GM12878 (cell line): Measurements from ENCODE around the gene MIOS. TPM values are rescaled to one million over a fixed set of nuclear protein-coding genes. Genes with fewer than 3 reads are reported as not detected.

Source experiments
- ATAC-seq: fragments of 200-7000 bp; cut with Tn5 transposase; 3 replicates; pipeline ENCODE4 v1.9.1; 2020; ENCODE audit warnings: mild to moderate bottlenecking, moderate library complexity
- BruUV-seq: library from RNA; stranded (reverse); fragments of 400-500 nt; replicated peaks from 2 replicates; lab custom pipeline; 2021; lab: Mats Ljungman, UMichigan
- CTCF ChIA-PET: fragments of 300-600 bp; sonication (Branson Sonifier 250); formaldehyde crosslinking; extraction: SDS; loops from one replicate; lab custom pipeline; 2021; ENCODE audit warnings: inconsistent platforms; lab: Yijun Ruan, JAX
- POLR2A ChIA-PET: fragments of 350-600 bp; formaldehyde crosslinking; extraction: SDS; loops from one replicate; lab custom pipeline; 2021; ENCODE audit warnings: inconsistent platforms; lab: Charles Lee
- RAD21 ChIA-PET: fragments of 300-600 bp; sonication (Branson Sonifier 250); formaldehyde crosslinking; loops from one replicate; lab custom pipeline; 2023; ENCODE audit warnings: antibody characterized with exemption; ENCODE audit not compliant: unreplicated experiment; lab: Charles Lee
- SMC1A ChIA-PET: fragments of 300-600 bp; sonication (Branson Sonifier 250); formaldehyde crosslinking; loops from one replicate; lab custom pipeline; 2023; ENCODE audit not compliant: unreplicated experiment, uncharacterized antibody; lab: Charles Lee
- DNase-seq: peaks from one replicate; pipeline ENCODE4 v3.0.0-alpha.2; 2011; ENCODE audit warnings: low read depth, low spot score
- FAIRE-seq: peaks from 3 replicates; lab custom pipeline; 2011; peaks lifted over from hg19 to GRCh38; lab: Jason Lieb, UNC
- H2AFZ ChIP-seq: 2 replicates; pipeline ENCODE4 v1.6.0; 2011; ENCODE audit warnings: low read depth, low read length, control low read depth; ENCODE audit not compliant: control insufficient read depth
- H3K27ac ChIP-seq: 2 replicates; pipeline ENCODE4 v1.5.1; 2011; ENCODE audit warnings: control low read depth; ENCODE audit not compliant: control insufficient read depth, insufficient read depth
- H3K27me3 ChIP-seq, 2 experiments: replicated peaks in 1 of 2; 2 replicates each; pipeline versions ENCODE4 v1.6.0 to v1.6.1; 2011; ENCODE audit warnings: low read length in 1 of 2; ENCODE audit not compliant: control insufficient read depth in 2 of 2, insufficient read depth in 2 of 2
- H3K36me3 ChIP-seq, 2 experiments: 2 replicates each; pipeline ENCODE4 v1.5.1; 2011; ENCODE audit warnings: low read length in 1 of 2; ENCODE audit not compliant: control insufficient read depth in 2 of 2, insufficient read depth in 2 of 2
- H3K4me1 ChIP-seq: 2 replicates; pipeline ENCODE4 v1.6.1; 2011; ENCODE audit warnings: mild to moderate bottlenecking, low read length, moderate library complexity, mixed read lengths; ENCODE audit not compliant: control insufficient read depth, insufficient read depth
- H3K4me2 ChIP-seq: 2 replicates; pipeline ENCODE4 v1.6.0; 2011; ENCODE audit warnings: control low read depth; ENCODE audit not compliant: control insufficient read depth, insufficient read depth
- H3K4me3 ChIP-seq: fragments of 200-600 bp; sonication (generic); 2 replicates; pipeline ENCODE4 v1.5.1; 2016
- H3K79me2 ChIP-seq: 2 replicates; pipeline ENCODE4 v1.6.0; 2011; ENCODE audit warnings: low read length; ENCODE audit not compliant: control insufficient read depth, insufficient read depth
- H3K9ac ChIP-seq: 2 replicates; pipeline ENCODE4 v1.8.0; 2011; ENCODE audit warnings: low read length, control low read depth, mixed read lengths; ENCODE audit not compliant: control insufficient read depth, insufficient read depth
- H3K9me3 ChIP-seq: replicated peaks from 3 replicates; pipeline ENCODE4 v1.5.1; 2011; ENCODE audit warnings: mild to moderate bottlenecking, low read length; ENCODE audit not compliant: control insufficient read depth, insufficient read depth
- H4K20me1 ChIP-seq: 2 replicates; pipeline ENCODE4 v1.6.0; 2011; ENCODE audit not compliant: control insufficient read depth, insufficient read depth
- PML ChIP-seq: IDR thresholded peaks from 2 replicates; pipeline ENCODE4 v1.6.1; 2012; ENCODE audit warnings: low read length, inconsistent platforms
- POLR2AphosphoS5 ChIP-seq: IDR thresholded peaks from 2 replicates; pipeline ENCODE4 v1.6.1; 2011; ENCODE audit warnings: mild to moderate bottlenecking, low read length, inconsistent platforms
- SIN3A ChIP-seq: IDR thresholded peaks from 2 replicates; pipeline ENCODE4 v1.6.1; 2012; ENCODE audit warnings: low read depth, low read length, improper control_type of control experiment
- TARDBP ChIP-seq: IDR thresholded peaks from 2 replicates; pipeline ENCODE4 v1.6.1; 2016; ENCODE audit warnings: borderline replicate concordance
- WRNIP1 ChIP-seq: IDR thresholded peaks from 2 replicates; pipeline ENCODE4 v1.6.1; 2011; ENCODE audit warnings: low read depth, low read length, improper control_type of control experiment, borderline replicate concordance
- WGBS: methylation state at CpG from one replicate; pipeline ENCODE4 v1.1.6; 2016; ENCODE audit warnings: low lambda C conversion rate; ENCODE audit not compliant: insufficient replicate concordance, insufficient coverage; ENCODE audit errors: missing lambda C conversion rate; 5-methylcytosine and 5-hydroxymethylcytosine counted together
- in situ Hi-C: fragments of 300-500 bp; cut with MboI; formaldehyde crosslinking; loops from 9 replicates; pipeline ENCODE4 v1.14.3; 2018; ENCODE audit warnings: mixed read lengths
- intact Hi-C: fragments of 100-400 bp; cut with micrococcal nuclease; formaldehyde crosslinking; loops from one replicate; pipeline ENCODE4 v1.14.2; 2022; ENCODE audit not compliant: unreplicated experiment
- polyA plus RNA-seq, 11 experiments: library from polyadenylated mRNA; depleted of rRNA in 4 of 11; unstranded in 6 of 11; stranded (reverse) in 5 of 11; fragments of >200 nt; fragmentation: Nextera tagmentation in 4 of 11; fragmentation: Illumina TruSeq in 1 of 11; extraction: Ambion mirVana in 4 of 11; extraction: Trizol in 1 of 11; gene quantifications; 1 replicate in 1 of 11; 2 replicates in 10 of 11; pipeline versions ENCODE4 v1.2.1 to v1.2.3, GENCODE V29; 2011 to 2016; ENCODE audit warnings: inconsistent platforms in 2 of 11, missing spikeins in 2 of 11, low read depth in 1 of 11
- total RNA-seq, 4 experiments: library from RNA; depleted of rRNA in 3 of 4; stranded (reverse); fragments of >200 nt in 3 of 4; fragmentation: Illumina TruSeq in 1 of 4; extraction: Trizol in 1 of 4; gene quantifications; 2 replicates each; pipeline versions ENCODE4 v1.2.1 to v1.2.3, GENCODE V29; 2013 to 2021

Gene MIOS
- total and polyA plus RNA-seq, 10 of the 15 experiments (the other 5 are each of a cell fraction or from before 2014, with no cell fraction given): 13.1 to 94.9 (median 54.2) TPM

- CTCF ChIA-PET: no interaction called here
- no peaks in the 10 kb centered on the region for H3K79me2 ChIP-seq
- RAD21 ChIA-PET: no interaction called here
- SMC1A ChIA-PET: interaction anchor here (0.9 kb wide), 1 partner anchor 10 kb away, joined by 3 read pairs; no protein-coding TSS in a partner anchor
- no peak for DNase-seq
- intact Hi-C loops (no loop called here), in situ Hi-C loops (no loop called here)
- H3K9ac ChIP-seq: no peak overlapping the region
- no TSS peak for BruUV-seq
- no peak for ATAC-seq
- no peak for FAIRE-seq
- no peak overlapping the region for H2AFZ ChIP-seq
- TF ChIP-seq POLR2AphosphoS5 (no peak), WRNIP1 (no peak), SIN3A (no peak)
- no peaks in the 10 kb centered on the region for H3K36me3 ChIP-seq
- H3K27ac ChIP-seq: no peak overlapping the region
- no peaks in the 10 kb centered on the region for H4K20me1 ChIP-seq
- 100% methylated on average over 1 of the region's 1 CpG for WGBS
- H3K4me2 ChIP-seq: no peak overlapping the region
- H3K4me1 ChIP-seq: no peaks in the 10 kb centered on the region
- H3K9me3 ChIP-seq: no peaks in the 10 kb centered on the region
- POLR2A ChIA-PET: no interaction called here
- no peaks in the 10 kb centered on the region for H3K27me3 ChIP-seq
- no peak overlapping the region for H3K4me3 ChIP-seq
Measured at GRCh38 chr7:7620236-7620635, 53.6 kb downstream of the MIOS start.

GRCh38 chr7:7620644-7621210 is 54.0 kb downstream of the MIOS start:
- Histone ChIP-seq H3K9me3 (no peaks in the 10 kb centered on the region), H3K79me2 (no peaks in the 10 kb centered on the region), H3K4me1 (no peaks in the 10 kb centered on the region), H3K4me3 (no peak overlapping the region), H3K27me3 (no peaks in the 10 kb centered on the region), H3K9ac (no peak overlapping the region), H3K27ac (no peak overlapping the region), H3K36me3 (no peaks in the 10 kb centered on the region), H3K4me2 (no peak overlapping the region), H4K20me1 (no peaks in the 10 kb centered on the region), H2AFZ (no peak overlapping the region)
- in situ Hi-C loops: no loop called here
- intact Hi-C loops: no loop called here
- ChIA-PET CTCF (interaction anchor here (1.1 kb wide), 1 partner anchor 39 kb away, joined by 3 read pairs; no protein-coding TSS in a partner anchor), SMC1A (interaction anchor here (0.8 to 0.9 kb wide), 2 partner anchors 9 to 10 kb away, joined by 3 read pairs; no protein-coding TSS in a partner anchor), POLR2A (no interaction called here), RAD21 (no interaction called here)
- TF ChIP-seq PML (no peak), TARDBP (no peak)
- FAIRE-seq (no peak), ATAC-seq (no peak), DNase-seq (no peak)
- BruUV-seq: no TSS peak
